ENCODE measurements around the gene KMT2C.

Gene KMT2C

DNA sequence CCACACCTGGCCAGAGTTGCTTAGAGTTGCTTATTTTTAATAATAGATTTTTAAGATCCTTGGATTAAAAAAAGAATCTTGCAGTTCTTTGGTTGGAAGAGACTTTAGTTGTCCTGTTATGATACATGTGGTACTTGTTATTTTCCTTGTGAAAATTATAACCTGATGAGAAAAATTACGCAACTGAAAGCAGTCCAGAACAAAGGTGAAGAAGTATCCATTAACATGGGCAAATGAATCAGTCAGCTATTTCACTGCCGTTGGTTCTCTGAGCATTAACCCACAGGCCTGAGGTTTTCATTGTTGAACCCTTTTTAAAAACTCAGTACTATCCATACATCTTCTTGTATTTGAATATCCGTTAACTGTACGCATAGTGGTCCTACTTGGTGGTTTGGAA lies 342.1 kb downstream of the KMT2C start:
- no peak for ATAC-seq

DNA sequence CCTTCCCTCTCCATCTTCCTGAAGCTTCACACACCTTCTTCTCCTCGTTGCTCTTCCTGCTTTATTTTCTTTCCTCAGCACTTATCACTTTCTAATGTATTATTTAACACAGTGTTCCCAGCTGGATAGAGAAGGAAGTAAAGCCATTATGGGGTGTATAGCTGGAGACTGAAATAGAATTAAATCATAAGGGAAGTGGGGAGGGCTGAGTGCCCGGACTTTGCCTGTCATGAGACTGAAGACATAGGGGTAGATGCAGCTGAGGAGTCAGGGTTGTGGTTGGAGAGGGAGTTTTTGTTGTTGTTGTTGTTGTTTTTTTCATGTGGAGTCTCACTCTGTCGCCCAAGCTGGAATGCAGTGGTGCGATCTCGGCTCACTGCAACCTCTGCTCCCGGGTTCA lies 345.1 kb downstream of the KMT2C start:
- no peak for ATAC-seq

DNA sequence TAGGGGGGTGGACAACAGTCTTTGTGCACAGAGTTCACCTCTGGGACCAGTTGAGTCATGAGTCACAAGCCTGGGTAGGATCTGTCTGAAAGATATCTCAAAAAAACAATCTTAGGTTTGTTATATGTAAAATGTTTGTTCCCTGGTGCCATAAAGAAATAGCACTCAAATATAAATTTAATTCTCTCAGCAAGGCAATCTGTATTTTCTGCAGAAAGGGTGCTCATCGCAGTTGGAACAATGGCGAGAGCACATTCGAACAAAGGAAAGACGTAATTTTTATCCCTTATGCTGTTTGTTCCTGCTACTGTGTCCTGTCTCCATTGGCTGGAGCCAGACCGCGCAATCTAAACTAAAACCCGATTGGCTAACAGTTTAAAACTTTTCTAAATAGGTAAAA lies 346.6 kb downstream of the KMT2C start:
- no peak for ATAC-seq

DNA sequence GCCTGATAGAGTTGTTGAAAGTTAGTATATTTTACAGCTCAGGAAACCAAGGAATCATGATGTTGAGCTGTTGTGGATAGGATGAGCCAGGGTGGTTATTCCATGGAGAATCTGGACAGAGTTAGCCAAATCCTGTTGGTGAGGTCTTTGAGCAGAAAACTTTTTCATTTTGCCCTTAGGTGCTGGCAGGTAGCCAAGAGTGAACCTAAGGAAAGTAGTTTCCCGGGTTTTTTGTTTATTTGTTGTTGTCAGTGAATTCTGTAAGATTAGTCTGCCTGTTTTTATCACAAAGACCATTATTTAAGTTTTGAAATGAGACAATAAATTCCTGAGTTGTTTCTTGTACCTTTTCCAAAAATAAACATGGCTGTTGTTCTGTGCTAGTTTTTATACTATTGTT lies 349.3 kb downstream of the KMT2C start:
- ATAC-seq, result no peak

DNA sequence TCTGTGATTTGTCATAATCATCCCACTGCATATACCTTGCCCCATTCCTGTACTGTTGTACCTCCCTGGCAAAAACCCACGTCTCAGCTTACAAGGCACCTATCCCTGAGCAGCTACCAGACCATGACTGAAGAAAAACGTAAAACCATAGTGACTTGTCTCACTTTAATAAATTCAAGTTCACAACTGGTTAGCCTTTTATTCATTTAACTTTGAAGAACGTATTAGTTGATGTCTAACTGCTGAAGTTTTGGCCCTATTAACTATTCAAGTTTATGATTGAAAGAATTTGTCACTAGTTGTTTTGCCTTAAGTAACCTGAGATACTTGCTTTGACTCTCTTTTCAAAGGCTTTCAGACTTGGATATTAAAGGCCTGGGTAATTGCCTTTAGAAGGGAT lies 350.7 kb downstream of the KMT2C start:
- ATAC-seq, result no peak
